Measurements from ENCODE around the gene NFKB2. TPM values are rescaled to one million over a fixed set of nuclear protein-coding genes. Genes with fewer than 3 reads are reported as not detected.

NFKB2 gene
- polyA plus RNA-seq (ENCODE audit: insufficient read length in 3 of 3) = 10 to 100 TPM; 15.7 to 17.4 (median 16.8) TPM

- DNase-seq (ENCODE audit: low read depth in 3 of 3, low spot score in 2 of 3) = peak in 1 of 3 donors; percentile 81
These were observed at the start of gene NFKB2 for GRCh38 chr10:102395400-102396316. Gene NFKB2, plus strand, starts transcription at chr10:102395705. Its CDS starts 255 bp downstream, at chr10:102395960.

- no peak for DNase-seq (ENCODE audit: low read depth in 3 of 3, low spot score in 2 of 3)
These were observed 48.2 kb upstream of the NFKB2 start for GRCh38 chr10:102347236-102347828.

GRCh38 chr10:102352066-102352715, 43.3 kb upstream of the NFKB2 start:
- DNase-seq (ENCODE audit: low read depth in 3 of 3, low spot score in 2 of 3) = peak; percentile 32 to 52 (median 45)

GRCh38 chr10:102354451-102354850, 41.1 kb upstream of the NFKB2 start:
- DNase-seq (ENCODE audit: low read depth in 3 of 3, low spot score in 2 of 3) = no peak

GRCh38 chr10:102358712-102359382, 36.7 kb upstream of the NFKB2 start:
- no peak for DNase-seq (ENCODE audit: low read depth in 3 of 3, low spot score in 2 of 3)

- no peak for DNase-seq (ENCODE audit: low read depth in 3 of 3, low spot score in 2 of 3)
These were observed 28.1 kb upstream of the NFKB2 start for GRCh38 chr10:102367441-102367840.

- DNase-seq (ENCODE audit: low read depth in 3 of 3, low spot score in 2 of 3) = no peak
These were observed 27.4 kb upstream of the NFKB2 start for GRCh38 chr10:102368077-102368476.

- DNase-seq (ENCODE audit: low read depth in 3 of 3, low spot score in 2 of 3) = no peak
These were observed 24.2 kb upstream of the NFKB2 start for GRCh38 chr10:102371295-102371694.

GRCh38 chr10:102375250-102375649, 20.3 kb upstream of the NFKB2 start:
- no peak for DNase-seq (ENCODE audit: low read depth in 3 of 3, low spot score in 2 of 3)

GRCh38 chr10:102375867-102376266, 19.6 kb upstream of the NFKB2 start:
- DNase-seq (ENCODE audit: low read depth in 3 of 3, low spot score in 2 of 3) = no peak

- no peak for DNase-seq (ENCODE audit: low read depth in 3 of 3, low spot score in 2 of 3)
These were observed 18.6 kb upstream of the NFKB2 start for GRCh38 chr10:102376901-102377300.

GRCh38 chr10:102379383-102379782, 16.1 kb upstream of the NFKB2 start:
- DNase-seq (ENCODE audit: low read depth in 3 of 3, low spot score in 2 of 3) = no peak

GRCh38 chr10:102381983-102382382, 13.5 kb upstream of the NFKB2 start:
- no peak for DNase-seq (ENCODE audit: low read depth in 3 of 3, low spot score in 2 of 3)

GRCh38 chr10:102382871-102383270, 12.6 kb upstream of the NFKB2 start:
- DNase-seq (ENCODE audit: low read depth in 3 of 3, low spot score in 2 of 3) = no peak

- DNase-seq (ENCODE audit: low read depth in 3 of 3, low spot score in 2 of 3) = no peak
These were observed 11.5 kb upstream of the NFKB2 start for GRCh38 chr10:102384053-102384452.

GRCh38 chr10:102384606-102385429, 10.7 kb upstream of the NFKB2 start:
- no peak for DNase-seq (ENCODE audit: low read depth in 3 of 3, low spot score in 2 of 3)

- no peak for DNase-seq (ENCODE audit: low read depth in 3 of 3, low spot score in 2 of 3)
These were observed 5.6 kb upstream of the NFKB2 start for GRCh38 chr10:102389894-102390293.

- DNase-seq (ENCODE audit: low read depth in 3 of 3, low spot score in 2 of 3) = no peak
These were observed 3.2 kb upstream of the NFKB2 start for GRCh38 chr10:102392306-102392705.

GRCh38 chr10:102393411-102394078, 2.0 kb upstream of the NFKB2 start:
- no peak for DNase-seq (ENCODE audit: low read depth in 3 of 3, low spot score in 2 of 3)

Data from right renal cortex interstitium (tissue), 3 donors.